Fibroblast of skin of back (primary cell): ENCODE data around the gene C22orf15. TPM values are rescaled to one million over a fixed set of nuclear protein-coding genes. Genes with fewer than 3 reads are reported as not detected.
"Not testable (repeated sequence)": the region's sequence is repeated elsewhere in the genome, so short reads cannot be mapped to it uniquely, and the experiment has no call there.

Source experiments
- DNase-seq: peaks from one replicate; pipeline ENCODE4 v3.0.0-alpha.2; 2013
- polyA plus RNA-seq, 2 experiments: library from polyadenylated mRNA; unstranded; fragments of 120-200 nt; gene quantifications; one replicate each; pipeline ENCODE4 v1.2.1, GENCODE V29; 2013; ENCODE audit not compliant: insufficient read length in 2 of 2

C22orf15 gene, protein sequence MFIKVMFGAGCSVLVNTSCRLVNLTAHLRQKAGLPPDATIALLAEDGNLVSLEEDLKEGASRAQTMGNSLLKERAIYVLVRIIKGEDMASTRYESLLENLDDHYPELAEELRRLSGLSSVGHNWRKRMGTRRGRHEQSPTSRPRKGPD
- 0.62 TPM for polyA plus RNA-seq (2013, experiment 1 of 2; ENCODE audit: insufficient read length)
- polyA plus RNA-seq (2013, experiment 2 of 2; ENCODE audit: insufficient read length) = 0.78 TPM

DNA sequence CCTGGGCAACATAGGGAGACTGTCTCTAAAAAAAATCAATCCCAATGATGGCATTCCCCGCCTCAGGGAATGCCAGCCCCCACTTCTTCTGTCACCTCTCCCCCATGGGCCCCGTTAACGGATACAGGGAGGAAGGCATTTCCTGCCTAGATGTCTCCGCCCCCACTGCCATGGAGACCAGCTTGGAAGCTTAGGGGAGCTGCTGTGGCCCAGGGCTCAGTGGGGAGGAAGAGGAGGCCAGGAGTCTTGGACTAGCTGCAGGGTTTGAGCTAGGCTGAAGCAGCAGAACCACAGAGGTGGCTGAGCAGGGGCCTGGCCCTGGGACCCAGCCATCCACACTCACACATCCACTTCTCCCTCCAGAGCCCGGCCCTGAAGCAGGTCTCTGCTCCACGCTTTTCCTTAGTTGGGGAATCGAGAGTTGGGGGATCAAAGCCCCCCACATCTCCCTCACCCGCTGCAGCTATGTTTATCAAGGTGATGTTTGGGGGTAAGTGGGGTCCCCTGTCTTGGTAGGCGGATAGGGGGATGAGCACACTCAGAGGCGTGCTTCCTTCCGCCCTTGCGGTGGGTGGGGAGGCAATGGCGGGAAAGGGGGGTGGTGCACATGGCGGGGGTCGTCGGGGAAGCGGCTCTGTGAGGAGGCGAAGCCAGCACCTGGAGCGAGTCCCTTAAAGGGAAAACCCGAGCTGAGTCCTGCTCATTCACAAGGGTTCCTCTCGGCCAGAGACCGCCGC lies at the start of gene C22orf15:
Gene C22orf15 (plus strand): TSS at position 149 of the 737 bp plus-strand sequence. CDS start 317 bp downstream, at position 466.
- peak; percentile 80 for DNase-seq

DNA sequence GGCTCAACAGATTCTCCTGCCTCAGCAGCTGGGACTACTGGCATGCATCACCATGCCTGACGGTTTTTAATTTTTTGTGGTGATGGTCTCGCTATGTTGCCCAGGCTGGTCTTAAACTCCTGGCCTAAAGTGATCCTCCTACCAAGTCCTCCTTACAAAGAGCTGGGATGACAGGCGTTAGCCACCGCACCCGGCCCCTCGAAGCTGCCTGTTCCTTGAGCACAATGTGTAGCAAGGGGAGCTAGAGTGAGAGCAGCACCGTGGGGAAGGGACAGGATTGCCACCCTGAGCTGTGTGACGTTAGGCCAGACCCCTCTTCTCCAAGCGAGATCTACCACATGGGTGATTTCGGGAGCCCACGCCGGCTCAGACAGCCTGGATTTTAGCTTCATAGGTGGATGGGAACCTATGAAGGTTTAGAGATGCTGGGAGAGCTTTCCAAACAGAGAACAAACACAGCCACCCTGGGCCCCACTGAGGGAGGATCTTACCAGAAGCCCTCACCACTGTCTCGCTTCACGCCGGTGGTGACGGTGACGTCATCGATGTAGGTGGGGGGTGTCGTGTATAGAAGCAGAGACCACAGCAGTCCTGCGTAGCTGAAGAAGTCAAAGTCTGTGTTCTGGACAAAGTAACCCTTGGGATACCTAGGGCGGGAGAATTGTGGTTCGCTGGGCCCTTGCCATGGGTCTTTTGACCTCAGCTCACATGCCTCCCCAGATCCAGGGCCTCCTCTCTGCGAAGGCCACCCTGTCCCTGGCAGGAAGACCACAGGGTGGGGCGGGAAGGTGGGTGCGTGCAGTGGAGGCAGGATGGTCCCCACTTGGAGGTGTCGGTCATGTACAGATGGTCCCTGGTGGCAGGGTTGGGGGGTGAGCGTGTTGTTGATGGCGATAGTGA lies 48.8 kb upstream of the C22orf15 start:
- no peak for DNase-seq

DNA sequence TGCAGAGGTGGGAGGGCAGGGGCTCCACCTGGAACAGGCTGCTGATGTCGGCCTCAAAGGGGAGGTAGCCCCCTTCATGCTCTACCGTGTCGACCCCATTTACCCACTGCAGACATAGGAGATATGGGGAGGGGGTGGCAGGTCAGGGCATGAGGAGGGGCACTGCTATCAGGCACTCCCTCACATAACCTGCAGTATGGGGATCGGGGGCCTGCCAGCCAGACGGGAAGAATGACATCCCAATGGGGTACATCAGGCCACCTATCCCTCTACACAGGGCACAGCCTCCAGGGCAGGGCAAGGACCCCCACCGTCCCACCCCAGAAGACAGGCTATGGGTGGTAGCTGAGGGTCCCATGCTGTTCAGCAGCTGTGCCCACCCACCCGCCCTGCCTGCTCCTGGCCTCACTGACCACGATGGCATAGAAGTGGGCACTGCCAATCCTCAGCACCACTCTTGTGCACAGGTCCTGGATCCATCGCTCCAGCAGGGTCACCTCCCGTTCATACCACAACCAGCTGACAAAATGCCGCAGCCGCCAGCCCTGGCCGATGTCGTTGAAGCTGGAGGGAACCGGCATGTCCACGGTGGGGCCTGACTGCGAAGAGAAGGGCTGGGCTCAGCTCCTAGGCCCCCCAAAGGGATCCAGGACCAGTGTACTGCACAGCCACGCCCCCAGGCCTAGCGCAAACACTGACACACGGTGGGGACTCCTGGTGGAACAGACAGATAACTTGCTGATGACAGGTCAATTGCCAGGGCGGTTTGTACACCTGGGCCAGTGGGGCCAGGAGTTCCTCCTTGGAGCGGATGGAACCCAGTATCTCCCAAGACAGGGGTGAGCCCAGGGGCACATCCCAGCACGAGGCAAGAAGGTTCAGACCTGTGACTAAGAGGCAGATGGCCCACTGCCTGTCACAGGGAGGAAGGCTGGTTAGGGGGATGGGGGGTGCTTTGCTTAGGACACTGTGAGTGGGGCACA lies 47.9 kb upstream of the C22orf15 start:
- DNase-seq = no peak

DNA sequence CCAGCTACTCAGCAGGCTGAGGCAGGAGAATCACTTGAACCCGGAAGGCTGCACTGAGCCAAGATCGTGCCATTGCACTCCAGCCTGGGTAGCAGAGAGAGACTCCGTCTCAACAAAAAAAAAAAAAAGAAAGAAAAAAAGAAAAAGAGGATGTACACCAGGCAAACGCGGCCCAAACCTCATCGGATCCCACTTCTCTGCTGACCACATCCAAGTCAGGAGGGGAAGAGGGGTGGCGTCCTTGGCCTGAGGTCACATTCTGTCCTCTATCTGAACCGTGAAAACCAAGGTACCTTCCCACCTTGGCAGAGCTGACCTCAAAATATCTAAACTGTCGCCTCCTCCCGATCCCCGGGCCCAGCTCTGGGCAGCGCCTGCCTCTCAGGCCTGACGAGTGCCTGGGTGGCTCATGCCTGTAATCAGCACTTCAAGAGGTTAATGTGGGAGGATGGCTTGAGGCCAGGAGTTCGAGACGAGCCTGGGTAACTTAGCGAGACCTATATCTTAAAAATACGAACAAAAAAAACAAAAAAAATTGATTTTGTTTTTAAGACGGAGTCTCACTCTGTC lies 46.9 kb upstream of the C22orf15 start:
- DNase-seq = no peak

DNA sequence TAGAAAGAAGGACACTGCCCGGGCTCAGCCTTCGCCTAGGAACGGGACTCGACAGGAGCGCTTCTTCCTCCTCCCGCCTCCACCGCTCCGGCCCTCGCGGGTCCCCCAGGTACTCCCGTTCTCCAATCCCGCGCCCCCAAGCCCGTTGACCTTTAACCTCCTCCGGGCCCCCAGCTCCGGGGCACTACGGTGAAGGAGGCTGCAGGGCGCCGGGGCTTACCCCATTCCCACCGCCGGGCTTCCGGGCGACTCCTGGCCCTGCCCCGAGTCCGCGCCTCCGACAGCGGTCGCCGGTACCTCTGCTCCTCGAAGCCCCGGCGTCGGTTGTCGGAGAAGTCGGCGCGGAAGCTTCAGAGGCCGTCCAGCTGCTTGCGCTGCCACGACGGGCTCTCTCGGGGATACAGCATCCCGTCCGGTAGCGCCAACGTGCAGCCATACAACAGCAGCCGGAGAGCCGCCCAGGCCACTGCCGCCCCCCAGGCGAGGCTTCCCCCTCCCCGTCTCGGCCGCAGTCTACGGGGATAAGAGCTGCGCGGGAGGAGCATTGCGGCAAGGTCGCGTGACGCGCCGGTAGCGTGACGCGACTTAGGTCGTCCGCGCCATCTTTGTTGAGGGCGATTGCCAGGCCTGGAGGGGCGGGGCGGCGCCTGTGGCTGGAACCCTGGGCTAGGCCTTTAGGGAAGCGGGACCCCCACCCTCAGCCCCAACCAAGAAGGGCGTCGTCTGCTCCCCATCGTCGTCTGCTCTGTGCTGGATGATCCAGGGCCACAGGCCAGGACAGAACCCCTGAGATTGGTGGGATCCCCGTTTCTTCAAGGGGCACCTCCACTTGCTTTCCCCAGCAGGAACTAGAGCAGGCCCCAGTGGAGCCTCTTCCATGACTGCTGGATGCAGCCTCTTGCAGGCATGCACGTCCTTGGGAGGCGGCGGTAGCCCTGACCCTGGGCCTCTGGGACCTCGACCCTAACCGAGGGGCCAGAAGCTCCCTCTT lies 45.7 kb upstream of the C22orf15 start:
- DNase-seq = peak; percentile 86

DNA sequence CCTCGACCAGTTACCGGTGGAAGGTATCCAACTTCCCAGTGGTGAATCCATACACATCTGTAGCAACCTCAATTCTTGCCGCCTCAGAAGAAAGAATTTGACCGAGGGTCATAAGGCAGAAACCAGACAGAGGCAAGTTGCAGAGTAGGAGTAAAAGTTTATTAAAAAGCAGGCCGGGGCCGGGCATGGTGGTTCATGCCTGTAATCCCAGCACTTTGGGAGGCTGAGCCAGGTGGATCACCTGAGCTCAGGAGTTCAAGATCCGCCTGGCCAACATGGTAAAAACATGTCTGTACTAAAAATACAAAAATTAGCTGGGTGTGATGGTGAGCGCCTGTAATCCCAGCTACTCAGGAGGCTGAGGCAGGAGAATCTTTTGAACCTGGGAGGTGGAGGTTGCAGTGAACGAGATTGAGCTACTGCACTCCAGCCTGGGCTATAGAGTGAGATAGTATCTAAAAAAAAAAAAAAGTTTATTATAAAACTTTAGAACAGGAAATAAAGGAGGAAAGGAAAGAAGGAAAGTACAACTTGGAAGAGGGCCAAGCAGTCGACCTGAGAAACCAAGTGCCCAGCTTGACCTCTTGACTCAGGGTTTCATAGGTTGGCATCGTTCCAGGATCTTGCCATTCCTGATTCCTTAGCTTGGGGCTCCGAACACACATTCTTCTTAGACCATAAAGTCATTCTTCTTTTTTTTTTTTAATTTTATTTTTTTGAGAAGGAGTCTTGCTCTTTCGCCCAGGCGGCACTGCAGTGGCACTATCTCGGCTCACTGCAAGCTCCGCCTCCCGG lies 44.2 kb upstream of the C22orf15 start:
- no peak for DNase-seq

DNA sequence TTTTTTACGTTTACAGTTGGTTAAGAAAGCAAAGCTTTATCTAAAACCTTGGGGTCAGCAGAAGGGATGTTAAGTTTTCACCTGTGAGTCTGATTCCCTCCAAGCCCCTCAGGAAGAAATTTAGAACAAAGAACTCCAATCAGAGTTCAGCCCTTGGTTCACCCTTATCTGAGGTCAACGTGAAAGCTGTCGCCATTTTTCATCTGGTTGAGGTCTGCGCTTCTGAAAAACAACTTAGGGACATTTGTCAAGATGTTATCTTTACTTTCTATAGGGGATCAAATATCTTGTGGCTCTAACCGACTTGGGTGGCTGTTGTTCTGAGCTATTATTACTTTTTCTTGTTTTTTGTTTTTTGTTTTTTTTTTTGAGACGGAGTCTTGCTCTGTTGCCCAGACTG lies 41.9 kb upstream of the C22orf15 start:
- DNase-seq = no peak

DNA sequence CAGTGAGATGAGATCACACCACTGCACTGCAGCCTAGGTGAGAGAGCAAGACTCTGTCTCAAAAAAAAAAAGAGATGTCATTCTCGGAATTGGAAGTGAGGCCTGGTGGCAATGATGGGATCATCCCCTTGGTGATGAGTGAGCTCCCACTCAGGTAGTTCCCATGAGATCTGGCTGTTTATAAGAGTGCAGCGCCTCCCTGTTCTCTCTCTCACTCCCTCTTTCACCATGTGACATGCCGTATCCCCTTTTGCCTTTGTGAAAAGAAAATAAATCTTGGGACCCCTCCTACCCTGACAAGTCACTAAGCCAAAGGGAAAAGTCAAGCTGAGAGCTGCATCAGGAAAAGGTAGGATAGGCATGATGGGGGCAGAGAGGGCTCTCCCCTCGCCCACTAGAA lies 40.6 kb upstream of the C22orf15 start:
- no peak for DNase-seq

DNA sequence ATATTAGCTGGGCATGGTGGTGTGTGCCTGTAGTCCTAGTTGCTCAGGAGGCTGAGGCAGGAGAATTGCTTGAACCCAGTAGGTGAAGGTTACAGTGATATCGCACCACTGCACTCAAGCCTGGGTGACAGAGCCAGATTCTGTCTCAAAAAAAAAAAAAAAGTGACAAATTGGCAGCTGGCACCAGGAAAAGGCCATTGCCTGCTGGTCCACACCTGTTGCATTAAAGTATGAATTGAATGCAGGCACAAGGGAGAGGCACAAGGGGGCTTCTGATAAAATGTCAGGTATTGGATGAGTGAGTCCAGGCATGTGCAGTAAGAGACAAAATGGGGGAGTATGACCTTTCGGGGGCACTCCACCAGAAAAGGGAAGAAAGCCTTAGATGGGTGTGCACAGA lies 40.1 kb upstream of the C22orf15 start:
- DNase-seq = no peak

DNA sequence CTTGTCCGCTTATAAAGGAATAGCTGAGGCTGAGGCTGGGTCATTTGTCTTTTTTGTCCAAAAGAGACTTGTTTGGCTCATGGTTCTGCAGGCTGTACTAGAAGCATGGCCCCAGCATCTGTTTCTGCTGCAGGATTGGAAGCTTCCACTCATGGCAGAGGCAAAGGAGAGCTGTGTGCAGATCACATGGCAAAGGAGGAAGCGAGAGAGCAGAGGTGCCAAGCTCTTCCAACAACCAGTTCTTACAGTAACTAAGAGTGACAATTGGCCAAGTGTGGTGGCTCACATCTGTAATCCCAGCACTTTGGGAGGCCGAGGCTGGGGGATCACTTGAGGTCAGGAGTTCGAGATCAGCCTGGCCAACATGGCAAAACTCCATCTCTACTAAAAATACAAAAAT lies 34.7 kb upstream of the C22orf15 start:
- not testable (repeated sequence) for DNase-seq

DNA sequence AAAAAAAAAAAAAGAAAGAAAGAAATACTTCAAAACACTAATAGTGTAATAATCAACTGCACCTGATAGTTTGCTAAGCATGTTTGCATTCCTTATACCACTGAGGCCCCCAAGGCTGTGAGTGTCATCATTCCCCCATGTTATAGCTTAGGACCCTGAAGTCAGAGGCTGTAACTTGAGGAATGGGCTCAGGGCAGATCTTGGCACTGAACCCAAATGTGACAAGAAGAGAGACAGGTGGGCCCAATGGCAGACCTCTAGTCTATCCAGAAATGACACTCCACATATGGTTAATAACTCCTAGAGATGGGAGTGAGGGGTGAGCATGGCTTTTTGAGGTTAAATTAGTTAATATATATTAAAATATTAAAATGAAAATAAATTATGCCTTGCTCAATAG lies 25.1 kb upstream of the C22orf15 start:
- no peak for DNase-seq

DNA sequence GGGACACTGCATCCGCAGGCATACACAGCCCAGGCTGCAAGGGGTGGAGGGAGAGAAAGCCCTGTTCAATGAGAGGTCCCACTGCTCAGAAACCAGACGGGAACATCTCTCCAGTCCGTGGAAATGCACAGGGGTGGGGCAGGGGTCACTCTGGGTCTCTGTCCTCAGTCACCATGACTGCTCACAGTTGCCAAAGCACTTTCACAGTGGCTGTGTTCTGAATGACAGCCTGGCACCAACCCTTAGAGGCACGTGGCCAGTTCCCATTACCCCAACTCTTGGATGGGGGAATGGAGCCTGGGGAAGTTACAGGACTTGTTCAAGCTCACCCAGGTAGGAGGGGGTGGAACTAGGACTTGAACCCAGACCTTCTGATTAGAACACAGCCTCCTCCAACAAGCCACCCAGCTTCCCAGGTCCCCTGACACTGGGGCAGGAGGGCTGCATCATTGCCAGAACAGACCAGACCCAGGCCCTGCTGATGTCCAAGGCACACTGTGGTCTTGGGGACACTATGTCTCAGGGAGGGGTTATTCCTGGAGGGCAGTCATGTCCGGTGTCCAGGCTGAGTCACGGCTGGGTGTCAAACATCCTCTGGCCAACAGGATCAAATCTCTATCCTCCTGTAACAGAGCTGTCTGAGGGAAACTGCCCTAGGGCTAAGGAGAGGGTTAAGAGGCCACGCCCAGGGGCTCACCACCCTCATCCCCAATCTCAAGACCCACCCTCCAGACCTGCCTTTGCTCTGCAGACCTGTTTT lies 20.1 kb upstream of the C22orf15 start:
- no peak for DNase-seq

DNA sequence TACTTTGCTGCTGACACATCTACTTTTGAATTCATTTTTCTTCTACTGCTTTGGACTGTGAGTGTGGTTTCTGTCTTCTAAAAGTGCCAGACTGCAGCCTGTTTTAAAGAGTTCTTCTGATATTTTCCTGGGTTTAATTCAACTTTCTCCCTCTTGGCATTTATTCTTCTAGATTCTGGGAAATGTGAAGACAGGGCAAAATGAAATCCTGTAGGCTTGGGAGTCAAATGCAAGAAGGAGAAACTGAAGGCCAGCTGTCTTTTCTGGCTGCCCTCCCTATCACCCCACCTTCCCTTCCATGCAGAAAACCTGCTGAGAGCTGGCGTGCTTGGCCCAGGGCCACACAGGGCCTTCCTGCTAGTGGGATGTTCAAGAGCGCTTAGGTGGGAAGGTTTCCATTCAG lies 19.5 kb upstream of the C22orf15 start:
- DNase-seq = no peak

DNA sequence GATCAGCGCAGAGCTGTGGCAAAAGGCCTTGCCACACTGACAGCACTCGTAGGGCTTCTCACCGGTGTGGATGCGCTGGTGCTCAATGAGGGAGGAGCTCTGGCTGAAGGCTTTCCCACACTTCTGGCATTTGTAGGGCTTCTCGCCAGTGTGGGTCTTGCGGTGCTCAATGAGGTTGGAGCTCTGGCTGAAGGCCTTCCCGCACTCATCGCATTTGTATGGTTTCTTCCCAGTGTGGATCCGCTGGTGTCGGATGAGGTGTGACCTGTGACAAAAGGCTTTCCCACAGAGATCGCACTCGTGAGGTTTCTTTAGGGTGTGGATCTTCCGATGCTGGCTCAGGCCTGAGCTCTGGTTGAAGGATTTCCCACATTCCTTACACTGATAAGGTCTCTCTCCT lies 18.8 kb upstream of the C22orf15 start:
- no peak for DNase-seq

DNA sequence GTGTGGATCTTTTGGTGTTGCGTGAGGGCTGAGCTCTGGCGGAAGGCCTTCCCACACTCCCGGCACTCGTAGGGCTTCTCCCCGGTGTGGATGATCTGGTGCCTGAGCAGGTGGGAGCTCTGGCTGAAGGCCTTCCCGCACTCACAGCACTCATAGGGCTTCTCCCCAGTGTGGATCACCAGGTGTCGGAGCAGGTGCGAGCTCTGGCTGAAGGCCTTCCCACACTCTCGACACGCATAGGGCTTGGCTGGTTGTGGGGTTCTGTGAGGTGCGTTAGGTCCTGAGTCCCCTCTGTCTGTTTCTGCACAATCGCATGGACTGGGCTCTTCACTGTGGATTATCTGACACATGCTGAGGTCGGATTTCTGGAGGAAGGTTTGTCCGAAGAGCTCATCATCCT lies 18.3 kb upstream of the C22orf15 start:
- DNase-seq = no peak

DNA sequence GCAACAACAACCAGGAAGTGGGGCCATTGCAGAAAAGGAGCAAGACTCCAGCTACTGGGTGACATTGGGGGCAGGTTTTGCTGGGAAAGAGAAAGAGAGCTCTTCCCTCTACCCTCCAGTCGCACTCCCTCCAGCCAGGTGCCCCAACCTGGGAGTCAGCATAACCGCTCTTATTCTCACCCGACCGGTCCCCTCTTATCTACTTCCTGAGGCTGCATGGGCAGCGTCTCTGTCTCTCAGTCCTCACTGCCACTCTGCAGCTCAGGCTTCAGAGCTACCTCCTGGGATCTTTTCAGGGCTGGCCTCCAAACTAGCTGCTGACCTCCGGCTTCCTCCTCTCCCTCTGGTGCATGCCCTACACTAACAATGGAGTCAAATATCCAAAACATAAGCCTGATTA lies 17.0 kb upstream of the C22orf15 start:
- DNase-seq = no peak

DNA sequence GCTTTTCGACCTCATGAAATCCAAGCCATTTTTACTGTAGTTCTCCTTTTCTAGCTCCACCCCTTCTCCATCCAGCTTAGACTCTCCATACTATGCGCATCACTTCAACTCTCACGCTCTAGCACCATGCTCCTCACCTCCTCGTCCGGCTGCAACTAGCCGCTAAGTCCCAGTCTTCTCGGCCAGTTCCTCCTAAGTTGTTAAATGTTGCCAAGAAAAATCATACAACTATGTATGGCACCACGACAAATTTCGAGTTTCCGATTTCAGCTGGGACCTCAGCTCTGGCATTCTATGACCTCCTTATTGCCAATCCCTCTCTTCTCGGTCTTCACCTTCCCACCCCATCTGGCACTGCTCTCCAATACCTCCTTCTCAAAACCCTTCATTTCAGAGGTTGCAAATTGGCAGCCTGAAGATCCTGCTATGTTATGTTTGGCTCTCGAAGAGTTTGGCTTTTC lies 12.9 kb upstream of the C22orf15 start:
- DNase-seq = no peak

DNA sequence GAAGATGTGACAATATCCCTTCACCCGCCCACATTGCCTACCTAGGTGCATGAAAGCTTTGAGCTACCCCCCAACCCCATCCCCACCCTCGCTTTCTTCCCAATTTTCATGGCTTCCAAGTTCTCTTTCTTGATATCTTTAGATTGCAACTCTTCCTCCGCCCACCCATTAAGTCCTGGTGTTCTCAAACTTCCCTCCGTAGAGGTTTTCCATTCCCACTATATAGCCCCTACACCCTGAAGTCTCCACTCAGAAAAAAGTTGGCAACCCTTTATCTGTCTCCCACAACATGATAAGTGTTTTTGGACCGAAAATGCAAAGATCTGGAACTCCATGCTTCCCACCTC lies 12.4 kb upstream of the C22orf15 start:
- no peak for DNase-seq
